Parathyroid adenoma (tissue), 2 donors: ENCODE data around the gene PLEKHM3.
A peak's percentile ranks its signal among the peaks of the same experiment; 100 is the strongest.

ENCODE experiments used
- H2AFZ ChIP-seq: fragments of 300-600 bp; sonication (generic); one replicate; pipeline ENCODE4 v1.7.0; 2017; ENCODE audit warnings: antibody characterized with exemption, mild to moderate bottlenecking
- H3K27ac ChIP-seq: fragments of 300-600 bp; sonication (generic); one replicate; pipeline ENCODE4 v1.7.0; 2017
- H3K27me3 ChIP-seq: fragments of 300-600 bp; sonication (generic); one replicate; pipeline ENCODE4 v1.7.0; 2017; ENCODE audit warnings: low read length; ENCODE audit not compliant: control insufficient read depth, insufficient read depth
- H3K36me3 ChIP-seq: fragments of 300-600 bp; sonication (generic); one replicate; pipeline ENCODE4 v1.7.0; 2017; ENCODE audit warnings: low read length; ENCODE audit not compliant: control insufficient read depth, insufficient read depth
- H3K4me1 ChIP-seq: fragments of 300-600 bp; sonication (generic); one replicate; pipeline ENCODE4 v1.7.0; 2017; ENCODE audit warnings: control low read depth
- H3K4me2 ChIP-seq: fragments of 300-600 bp; sonication (generic); one replicate; pipeline ENCODE4 v1.7.0; 2017; ENCODE audit warnings: low read length
- H3K4me3 ChIP-seq: fragments of 300-600 bp; sonication (generic); one replicate; pipeline ENCODE4 v1.7.0; 2017; ENCODE audit warnings: low read depth, low read length
- H3K79me2 ChIP-seq: fragments of 300-600 bp; sonication (generic); one replicate; pipeline ENCODE4 v1.7.0; 2017; ENCODE audit warnings: control low read depth
- H3K9ac ChIP-seq: fragments of 300-600 bp; sonication (generic); one replicate; pipeline ENCODE4 v1.7.0; 2017; ENCODE audit warnings: mild to moderate bottlenecking
- H3K9me3 ChIP-seq: fragments of 300-600 bp; sonication (generic); one replicate; pipeline ENCODE4 v1.7.0; 2017; ENCODE audit warnings: low read length; ENCODE audit not compliant: control insufficient read depth
- TF ChIP-seq, protein P1 (sequence below): fragments of 300-600 bp; sonication (generic); IDR thresholded peaks from one replicate; pipeline ENCODE4 v1.7.0; 2017; ENCODE audit warnings: antibody characterized with exemption, mild to moderate bottlenecking
- donor health status: primary hyperparathyroidism.

The PLEKHM3 gene

DNA sequence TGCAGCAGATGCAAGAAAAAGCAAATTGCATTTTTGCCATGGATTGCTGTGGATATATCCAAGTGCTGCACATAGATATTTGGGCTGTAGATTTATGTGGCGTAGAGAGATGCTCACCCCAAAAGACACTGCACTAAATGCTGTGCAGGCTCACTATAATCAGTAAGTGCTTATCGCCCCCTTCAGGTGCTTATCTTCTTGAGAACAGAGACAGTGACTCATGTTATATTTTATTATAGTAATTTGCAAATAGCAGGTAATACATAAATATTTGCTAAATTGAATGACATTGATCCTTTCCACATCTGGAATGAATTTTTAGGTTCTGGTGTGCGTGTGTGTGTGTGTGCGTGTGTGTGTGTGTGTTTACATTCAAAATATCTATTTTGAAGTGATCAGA, 36.8 kb upstream of the PLEKHM3 start:
- TF ChIP-seq, protein P1, sequence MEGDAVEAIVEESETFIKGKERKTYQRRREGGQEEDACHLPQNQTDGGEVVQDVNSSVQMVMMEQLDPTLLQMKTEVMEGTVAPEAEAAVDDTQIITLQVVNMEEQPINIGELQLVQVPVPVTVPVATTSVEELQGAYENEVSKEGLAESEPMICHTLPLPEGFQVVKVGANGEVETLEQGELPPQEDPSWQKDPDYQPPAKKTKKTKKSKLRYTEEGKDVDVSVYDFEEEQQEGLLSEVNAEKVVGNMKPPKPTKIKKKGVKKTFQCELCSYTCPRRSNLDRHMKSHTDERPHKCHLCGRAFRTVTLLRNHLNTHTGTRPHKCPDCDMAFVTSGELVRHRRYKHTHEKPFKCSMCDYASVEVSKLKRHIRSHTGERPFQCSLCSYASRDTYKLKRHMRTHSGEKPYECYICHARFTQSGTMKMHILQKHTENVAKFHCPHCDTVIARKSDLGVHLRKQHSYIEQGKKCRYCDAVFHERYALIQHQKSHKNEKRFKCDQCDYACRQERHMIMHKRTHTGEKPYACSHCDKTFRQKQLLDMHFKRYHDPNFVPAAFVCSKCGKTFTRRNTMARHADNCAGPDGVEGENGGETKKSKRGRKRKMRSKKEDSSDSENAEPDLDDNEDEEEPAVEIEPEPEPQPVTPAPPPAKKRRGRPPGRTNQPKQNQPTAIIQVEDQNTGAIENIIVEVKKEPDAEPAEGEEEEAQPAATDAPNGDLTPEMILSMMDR = no peak
- H3K79me2 ChIP-seq = no peaks in the 10 kb centered on the region
- H3K9me3 ChIP-seq = no peaks in the 10 kb centered on the region
- no peaks in the 10 kb centered on the region for H3K27me3 ChIP-seq
- H3K4me1 ChIP-seq = no peaks in the 10 kb centered on the region
- no peak overlapping the region for H3K27ac ChIP-seq
- H3K36me3 ChIP-seq = no peaks in the 10 kb centered on the region
- H3K4me2 ChIP-seq = no peak overlapping the region
- no peak overlapping the region for H3K4me3 ChIP-seq
- H2AFZ ChIP-seq = no peak overlapping the region
- H3K9ac ChIP-seq = no peak overlapping the region

DNA sequence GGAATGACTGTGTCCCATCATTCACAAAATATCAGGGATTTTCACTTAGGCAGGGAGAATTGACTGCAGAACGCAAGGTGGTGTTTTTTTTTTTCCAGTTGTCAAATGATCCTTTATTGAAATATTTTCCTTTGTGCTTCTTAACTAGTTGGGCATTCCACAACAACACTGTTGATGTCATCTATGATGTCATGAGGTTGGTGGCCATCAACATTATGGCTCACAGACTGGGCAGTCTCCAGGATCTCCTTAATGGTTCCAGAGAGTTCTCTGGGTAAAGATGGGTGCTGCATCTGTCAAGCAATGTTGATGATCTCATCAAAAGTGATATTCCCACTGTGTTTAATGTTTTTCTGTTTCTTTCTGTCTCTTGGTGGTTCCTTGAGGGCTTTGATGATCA, 31.8 kb upstream of the PLEKHM3 start:
- no peaks in the 10 kb centered on the region for H3K4me1 ChIP-seq
- no peak overlapping the region for H3K9ac ChIP-seq
- H3K79me2 ChIP-seq = no peaks in the 10 kb centered on the region
- H3K4me3 ChIP-seq = no peak overlapping the region
- H3K4me2 ChIP-seq = no peak overlapping the region
- no peaks in the 10 kb centered on the region for H3K36me3 ChIP-seq
- TF ChIP-seq, protein P1 = no peak
- no peaks in the 10 kb centered on the region for H3K27me3 ChIP-seq
- H3K9me3 ChIP-seq = no peaks in the 10 kb centered on the region
- H2AFZ ChIP-seq = no peak overlapping the region
- H3K27ac ChIP-seq = no peak overlapping the region

DNA sequence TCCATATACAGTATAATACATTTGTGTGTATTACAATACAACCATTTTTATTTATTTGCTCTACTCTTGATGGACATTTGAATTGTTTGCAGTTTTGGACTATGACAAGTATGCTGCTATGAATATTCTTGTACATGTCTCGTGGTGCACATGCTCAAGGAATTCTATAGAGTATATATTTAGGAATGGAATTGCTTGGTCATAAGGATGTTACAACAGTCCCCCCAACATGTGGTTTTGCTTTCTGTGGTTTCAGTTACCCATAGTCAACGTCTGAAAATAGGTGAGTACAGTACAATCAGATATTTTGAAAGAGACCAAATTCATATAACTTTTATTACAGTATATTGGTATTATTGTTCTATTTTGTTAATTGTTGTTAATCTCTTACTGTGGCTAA, 24.1 kb upstream of the PLEKHM3 start:
- Histone ChIP-seq H3K79me2 (no peaks in the 10 kb centered on the region), H3K4me2 (no peak overlapping the region), H3K9ac (no peak overlapping the region), H3K36me3 (no peaks in the 10 kb centered on the region), H3K27me3 (no peaks in the 10 kb centered on the region), H3K4me1 (no peaks in the 10 kb centered on the region), H2AFZ (no peak overlapping the region), H3K9me3 (no peaks in the 10 kb centered on the region), H3K4me3 (no peak overlapping the region), H3K27ac (no peak overlapping the region)
- TF ChIP-seq, protein P1 = no peak

DNA sequence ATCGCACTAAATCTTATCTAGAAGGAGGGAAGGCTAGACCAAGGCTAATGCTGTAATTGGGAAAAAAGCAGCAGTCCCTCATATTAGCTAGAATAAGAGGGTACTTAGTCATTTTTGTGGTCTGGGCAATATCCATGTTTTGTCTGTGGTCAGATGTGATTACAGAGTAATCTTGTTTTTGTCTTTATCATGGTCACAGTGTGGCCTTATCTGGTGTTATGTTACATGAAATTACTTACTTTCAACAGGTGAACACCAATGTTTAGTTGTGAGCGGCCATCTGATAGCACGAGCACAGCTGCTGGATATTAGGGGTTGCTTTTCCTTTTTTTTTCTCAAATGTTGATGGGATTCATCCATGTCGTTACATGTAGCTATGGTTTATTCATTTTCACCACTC, 23.7 kb upstream of the PLEKHM3 start:
- Histone ChIP-seq H3K79me2 (no peaks in the 10 kb centered on the region), H3K4me1 (no peaks in the 10 kb centered on the region), H2AFZ (no peak overlapping the region), H3K4me2 (no peak overlapping the region), H3K27ac (no peak overlapping the region), H3K36me3 (no peaks in the 10 kb centered on the region), H3K4me3 (no peak overlapping the region), H3K9ac (no peak overlapping the region), H3K9me3 (no peaks in the 10 kb centered on the region), H3K27me3 (no peaks in the 10 kb centered on the region)
- TF ChIP-seq, protein P1 = no peak

DNA sequence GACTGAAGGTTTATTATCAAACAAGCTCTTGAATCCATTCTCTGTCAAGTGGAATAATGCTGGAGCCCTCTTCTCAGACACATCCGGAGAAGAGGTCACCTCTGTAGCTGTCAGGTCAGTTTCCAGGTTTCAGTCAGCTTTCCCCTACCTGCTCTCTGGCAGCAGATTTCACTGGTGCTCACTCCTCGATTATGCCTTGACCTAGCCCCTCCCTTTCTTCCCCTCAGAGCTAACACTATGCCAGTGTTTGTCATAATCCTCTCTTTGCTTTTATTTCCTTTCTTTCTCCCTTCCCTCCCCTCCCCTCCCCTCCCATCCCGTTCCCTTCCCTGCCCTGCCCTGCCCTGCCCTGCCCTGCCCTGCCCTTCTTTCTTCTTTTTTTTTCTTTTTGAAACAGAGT, 22.5 kb upstream of the PLEKHM3 start:
- no peak overlapping the region for H3K4me2 ChIP-seq
- H3K27ac ChIP-seq = no peak overlapping the region
- TF ChIP-seq, protein P1 = no peak

More for the DNA sequence above, 22.5 kb upstream of the PLEKHM3 start:
- Histone ChIP-seq H3K9ac (no peak overlapping the region), H3K9me3 (no peaks in the 10 kb centered on the region), H3K4me1 (no peaks in the 10 kb centered on the region), H3K79me2 (no peaks in the 10 kb centered on the region), H3K4me3 (no peak overlapping the region), H3K27me3 (no peaks in the 10 kb centered on the region), H3K36me3 (no peaks in the 10 kb centered on the region), H2AFZ (peak overlapping the region; percentile 20)
